NOMO-1 (cell line): Measurements from ENCODE around the gene APOB.

ENCODE experiments used
- DNase-seq, 2 experiments: peaks; one replicate each; lab custom pipeline; 2025; ENCODE audit not compliant: unreplicated experiment in 2 of 2; lab: John Stamatoyannopoulos, UW

The APOB gene

GRCh38 chr2:21043744-21044532 lies at the start of gene APOB:
APOB (minus strand) TSS chr2:21044073; CDS start chr2:21043945, 128 bp downstream.
- no peak for DNase-seq

- DNase-seq = no peak
These were observed 48.5 kb upstream of the APOB start for GRCh38 chr2:21092308-21092869.

- no peak for DNase-seq
These were observed 40.5 kb upstream of the APOB start for GRCh38 chr2:21084401-21084800.

GRCh38 chr2:21083482-21083881 lies 39.6 kb upstream of the APOB start:
- no peak for DNase-seq

GRCh38 chr2:21078296-21078695 lies 34.4 kb upstream of the APOB start:
- no peak for DNase-seq

- DNase-seq = no peak
These were observed 28.8 kb upstream of the APOB start for GRCh38 chr2:21072477-21073242.

- no peak for DNase-seq
These were observed 26.7 kb upstream of the APOB start for GRCh38 chr2:21070341-21071257.

GRCh38 chr2:21069746-21070340 lies 26.0 kb upstream of the APOB start:
- no peak for DNase-seq

GRCh38 chr2:21067859-21068537 lies 24.1 kb upstream of the APOB start:
- no peak for DNase-seq

GRCh38 chr2:21067125-21067524 lies 23.3 kb upstream of the APOB start:
- DNase-seq = no peak

GRCh38 chr2:21059885-21060610 lies 16.2 kb upstream of the APOB start:
- no peak for DNase-seq

GRCh38 chr2:21057097-21057496 lies 13.2 kb upstream of the APOB start:
- DNase-seq = no peak

GRCh38 chr2:21055879-21056790 lies 12.3 kb upstream of the APOB start:
- no peak for DNase-seq

GRCh38 chr2:21055451-21055850 lies 11.6 kb upstream of the APOB start:
- DNase-seq = no peak

- no peak for DNase-seq
These were observed 10.1 kb upstream of the APOB start for GRCh38 chr2:21054011-21054410.

GRCh38 chr2:21052044-21052443 lies 8.2 kb upstream of the APOB start:
- DNase-seq = no peak

- DNase-seq = no peak
These were observed 6.3 kb upstream of the APOB start for GRCh38 chr2:21050164-21050563.
